ENCODE measurements around the gene PTPRJ.

PTPRJ gene

GRCh38 chr11:48031602-48032001 lies 51.2 kb downstream of the PTPRJ start:
- no peak for DNase-seq (ENCODE audit: low spot score)
- H3K4me1 ChIP-seq (ENCODE audit: insufficient read depth, poor library complexity, severe bottlenecking), result no peaks in the 10 kb centered on the region
- no peak overlapping the region for H3K4me3 ChIP-seq (ENCODE audit: severe bottlenecking)
- no peak for TF ChIP-seq CTCF (IDR thresholded peaks at IDR 0.05; ENCODE audit: poor library complexity, severe bottlenecking)
- H3K9me3 ChIP-seq (ENCODE audit: severe bottlenecking), result no peaks in the 10 kb centered on the region
- H3K27ac ChIP-seq (ENCODE audit: poor library complexity, severe bottlenecking), result no peak overlapping the region
- no peaks in the 10 kb centered on the region for H3K27me3 ChIP-seq (ENCODE audit: insufficient read depth, poor library complexity, severe bottlenecking)
- no peaks in the 10 kb centered on the region for H3K36me3 ChIP-seq (ENCODE audit: low read depth)
- ATAC-seq (ENCODE audit: low read depth), result no peak

DNA sequence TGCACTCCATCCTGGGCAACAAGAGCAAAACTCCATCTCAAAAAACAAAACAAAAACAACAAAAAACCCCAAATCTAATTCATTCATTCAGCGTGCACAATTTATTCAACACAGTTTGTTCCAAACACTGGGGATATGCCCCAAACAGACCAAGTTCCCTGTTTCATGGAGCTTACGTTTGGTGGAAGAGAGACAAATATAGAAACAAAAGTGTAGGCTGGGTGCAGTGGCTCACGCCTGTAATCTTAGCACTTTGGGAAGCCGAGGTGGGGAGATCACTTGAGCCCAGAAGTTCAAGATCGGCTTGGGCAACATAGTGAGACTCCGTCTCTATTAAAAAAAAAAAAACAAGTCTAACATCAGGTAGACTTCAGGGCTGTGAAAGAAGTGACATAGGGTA lies 52.4 kb downstream of the PTPRJ start:
- Histone ChIP-seq H3K36me3 (ENCODE audit: low read depth) (no peaks in the 10 kb centered on the region), H3K4me3 (ENCODE audit: severe bottlenecking) (no peak overlapping the region), H3K27ac (ENCODE audit: poor library complexity, severe bottlenecking) (no peak overlapping the region), H3K9me3 (ENCODE audit: severe bottlenecking) (no peaks in the 10 kb centered on the region), H3K4me1 (ENCODE audit: insufficient read depth, poor library complexity, severe bottlenecking) (no peaks in the 10 kb centered on the region), H3K27me3 (ENCODE audit: insufficient read depth, poor library complexity, severe bottlenecking) (no peaks in the 10 kb centered on the region)
- ATAC-seq (ENCODE audit: low read depth) (no peak), DNase-seq (ENCODE audit: low spot score) (no peak)
- TF ChIP-seq CTCF (IDR thresholded peaks at IDR 0.05; ENCODE audit: poor library complexity, severe bottlenecking), result no peak

GRCh38 chr11:48033918-48034341 lies 53.6 kb downstream of the PTPRJ start:
- Histone ChIP-seq H3K27me3 (ENCODE audit: insufficient read depth, poor library complexity, severe bottlenecking) (no peaks in the 10 kb centered on the region), H3K4me1 (ENCODE audit: insufficient read depth, poor library complexity, severe bottlenecking) (no peaks in the 10 kb centered on the region), H3K4me3 (ENCODE audit: severe bottlenecking) (no peak overlapping the region), H3K9me3 (ENCODE audit: severe bottlenecking) (no peaks in the 10 kb centered on the region), H3K36me3 (ENCODE audit: low read depth) (no peaks in the 10 kb centered on the region), H3K27ac (ENCODE audit: poor library complexity, severe bottlenecking) (no peak overlapping the region)
- no peak for TF ChIP-seq CTCF (IDR thresholded peaks at IDR 0.05; ENCODE audit: poor library complexity, severe bottlenecking)
- ATAC-seq (ENCODE audit: low read depth), result no peak
- DNase-seq (ENCODE audit: low spot score), result no peak

GRCh38 chr11:48034926-48035871 lies 54.8 kb downstream of the PTPRJ start:
- H3K36me3 ChIP-seq (ENCODE audit: low read depth), result no peaks in the 10 kb centered on the region
- no peaks in the 10 kb centered on the region for H3K27me3 ChIP-seq (ENCODE audit: insufficient read depth, poor library complexity, severe bottlenecking)
- ATAC-seq (ENCODE audit: low read depth), result no peak
- H3K4me1 ChIP-seq (ENCODE audit: insufficient read depth, poor library complexity, severe bottlenecking), result no peaks in the 10 kb centered on the region
- no peaks in the 10 kb centered on the region for H3K9me3 ChIP-seq (ENCODE audit: severe bottlenecking)
- no peak for DNase-seq (ENCODE audit: low spot score)
- no peak overlapping the region for H3K27ac ChIP-seq (ENCODE audit: poor library complexity, severe bottlenecking)
- TF ChIP-seq CTCF (IDR thresholded peaks at IDR 0.05; ENCODE audit: poor library complexity, severe bottlenecking), result no peak
- H3K4me3 ChIP-seq (ENCODE audit: severe bottlenecking), result no peak overlapping the region

DNA sequence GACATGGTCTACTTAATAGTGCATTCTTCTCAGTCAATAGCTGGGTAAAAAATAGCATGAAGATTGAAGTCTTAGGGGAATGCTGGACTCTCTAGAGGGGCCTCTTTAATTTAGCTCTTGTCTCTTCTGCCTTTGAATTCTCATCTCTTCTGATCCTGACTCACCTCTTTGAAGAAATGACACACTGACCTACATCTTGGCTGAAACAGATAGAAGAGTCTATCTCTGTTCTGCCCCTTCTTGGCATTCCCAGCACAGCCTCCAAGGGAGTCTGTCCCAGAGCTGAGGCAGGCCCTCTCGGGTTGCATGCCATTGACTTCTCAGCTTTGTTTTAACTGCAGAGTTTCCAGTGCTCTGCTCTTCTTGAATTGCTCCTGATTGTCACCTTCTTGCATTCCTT lies 55.7 kb downstream of the PTPRJ start:
- no peak for TF ChIP-seq CTCF (IDR thresholded peaks at IDR 0.05; ENCODE audit: poor library complexity, severe bottlenecking)
- H3K4me1 ChIP-seq (ENCODE audit: insufficient read depth, poor library complexity, severe bottlenecking), result no peaks in the 10 kb centered on the region
- no peaks in the 10 kb centered on the region for H3K9me3 ChIP-seq (ENCODE audit: severe bottlenecking)
- H3K4me3 ChIP-seq (ENCODE audit: severe bottlenecking), result no peak overlapping the region
- no peak overlapping the region for H3K27ac ChIP-seq (ENCODE audit: poor library complexity, severe bottlenecking)
- H3K27me3 ChIP-seq (ENCODE audit: insufficient read depth, poor library complexity, severe bottlenecking), result no peaks in the 10 kb centered on the region
- DNase-seq (ENCODE audit: low spot score), result no peak
- ATAC-seq (ENCODE audit: low read depth), result no peak
- no peaks in the 10 kb centered on the region for H3K36me3 ChIP-seq (ENCODE audit: low read depth)
